Neural cell (in vitro differentiated cells): ENCODE results near the gene NCOR1. TPM values are rescaled to one million over a fixed set of nuclear protein-coding genes. Genes with fewer than 3 reads are reported as not detected.
"Not testable (repeated sequence)": the region's sequence is repeated elsewhere in the genome, so short reads cannot be mapped to it uniquely, and the experiment has no call there.

Experiments used
- H2AFZ ChIP-seq: fragments of 200-600, 300-800 bp; sonication (generic), shearing (Covaris generic); 2 replicates; pipeline ENCODE4 v1.6.0; 2014; ENCODE audit warnings: low read depth, mild to moderate bottlenecking, antibody characterized with exemption, low read length, moderate library complexity
- H3F3A ChIP-seq: fragments of 200-600 bp; shearing (Covaris generic); 2 replicates; pipeline ENCODE4 v1.6.1; 2016; ENCODE audit warnings: mild to moderate bottlenecking, moderate library complexity, mixed read lengths, antibody characterized with exemption, low read length; ENCODE audit not compliant: insufficient read depth, poor library complexity, severe bottlenecking
- H3K27ac ChIP-seq: fragments of 200-600, 300-800 bp; sonication (generic), shearing (Covaris generic); 2 replicates; pipeline ENCODE4 v1.5.1; 2014; ENCODE audit warnings: mild to moderate bottlenecking, low read length, moderate library complexity
- H3K27me3 ChIP-seq: fragments of 300-800, 200-600 bp; sonication (generic), shearing (Covaris generic); 2 replicates; pipeline ENCODE4 v1.6.0; 2014; ENCODE audit warnings: mild to moderate bottlenecking, low read depth, low read length, moderate library complexity; ENCODE audit not compliant: insufficient read depth
- H3K36me3 ChIP-seq: fragments of 300-800, 200-600 bp; sonication (generic), shearing (Covaris generic); 2 replicates; pipeline ENCODE4 v1.5.1; 2014; ENCODE audit warnings: mild to moderate bottlenecking, antibody characterized with exemption, low read length, moderate library complexity; ENCODE audit not compliant: insufficient read depth
- H3K4me2 ChIP-seq: fragments of 300-800, 200-600 bp; sonication (generic), shearing (Covaris generic); 2 replicates; pipeline ENCODE4 v1.6.0; 2014; ENCODE audit warnings: mild to moderate bottlenecking, low read length
- H3K4me3 ChIP-seq: fragments of 300-800, 200-600 bp; sonication (generic), shearing (Covaris generic); 2 replicates; pipeline ENCODE4 v1.5.1; 2014; ENCODE audit warnings: mild to moderate bottlenecking, low read length, moderate library complexity
- H3K79me2 ChIP-seq: fragments of 200-600 bp; shearing (Covaris generic); replicated peaks from 2 replicates; pipeline ENCODE4 v1.6.0; 2014; ENCODE audit warnings: mild to moderate bottlenecking, low read length, moderate library complexity; ENCODE audit not compliant: insufficient read depth
- H3K9ac ChIP-seq: fragments of 300-800, 200-600 bp; sonication (generic), shearing (Covaris generic); 2 replicates; pipeline ENCODE4 v1.6.1; 2016; ENCODE audit warnings: mild to moderate bottlenecking, low read length, mixed read lengths
- H3K9me2 ChIP-seq: fragments of 200-600 bp; shearing (Covaris generic); 2 replicates; pipeline ENCODE4 v1.6.1; 2016; ENCODE audit warnings: mild to moderate bottlenecking, low read length, mixed read lengths; ENCODE audit not compliant: insufficient read depth
- H3K9me3 ChIP-seq: fragments of 200-600, 300-800 bp; sonication (generic), shearing (Covaris generic); 2 replicates; pipeline ENCODE4 v1.6.1; 2016; ENCODE audit warnings: mild to moderate bottlenecking, mixed run types, low read length, moderate library complexity, mixed read lengths
- H4K20me1 ChIP-seq: fragments of 200-600 bp; shearing (Covaris generic); 2 replicates; pipeline ENCODE4 v1.6.1; 2016; ENCODE audit warnings: mild to moderate bottlenecking, mixed run types; ENCODE audit not compliant: insufficient read depth
- EP300 ChIP-seq: fragments of 450-650 bp; conservative IDR thresholded peaks from 2 replicates; pipeline ENCODE4 v1.6.1; 2014; ENCODE audit warnings: antibody characterized with exemption, mild to moderate bottlenecking, moderate library complexity; ENCODE audit not compliant: poor library complexity, severe bottlenecking
- EZH2 ChIP-seq: fragments of 200-600, 300-800 bp; shearing (Covaris generic), sonication (generic); IDR thresholded peaks from 2 replicates; pipeline ENCODE4 v1.6.1; 2014; ENCODE audit warnings: antibody characterized with exemption, low read length, borderline replicate concordance, mild to moderate bottlenecking; ENCODE audit not compliant: insufficient read depth, poor library complexity, severe bottlenecking
- MXI1 ChIP-seq: fragments of 450-650 bp; conservative IDR thresholded peaks from 2 replicates; pipeline ENCODE4 v1.6.1; 2014; ENCODE audit warnings: antibody characterized with exemption, mild to moderate bottlenecking; ENCODE audit not compliant: poor library complexity, severe bottlenecking
- POLR2AphosphoS5 ChIP-seq: IDR thresholded peaks from 2 replicates; pipeline ENCODE4 v1.6.1; 2012
- RAD21 ChIP-seq: fragments of 450-650 bp; conservative IDR thresholded peaks from 2 replicates; pipeline ENCODE4 v1.6.1; 2014; ENCODE audit warnings: antibody characterized with exemption, mild to moderate bottlenecking, moderate library complexity
- SMC3 ChIP-seq: fragments of 450-650 bp; conservative IDR thresholded peaks from 2 replicates; pipeline ENCODE4 v1.6.1; 2014; ENCODE audit warnings: antibody characterized with exemption, mild to moderate bottlenecking, moderate library complexity; ENCODE audit not compliant: poor library complexity
- TAF1 ChIP-seq: IDR thresholded peaks from 2 replicates; pipeline ENCODE4 v1.6.1; 2012; ENCODE audit warnings: low read depth
- polyA plus RNA-seq: library from polyadenylated mRNA; depleted of rRNA; stranded (reverse); fragments of >200 nt; gene quantifications from 2 replicates; pipeline ENCODE4 v1.2.3, GENCODE V29; 2014
- TF ChIP-seq, protein P1 (sequence below): fragments of 450-650 bp; IDR thresholded peaks from 2 replicates; pipeline ENCODE4 v1.5.1; 2014; ENCODE audit warnings: antibody characterized with exemption, mild to moderate bottlenecking, moderate library complexity; ENCODE audit not compliant: poor library complexity, severe bottlenecking
- TF ChIP-seq, protein P2 (sequence below): IDR thresholded peaks from 2 replicates; pipeline ENCODE4 v1.6.1; 2012; ENCODE audit warnings: borderline replicate concordance

The NCOR1 gene
- polyA plus RNA-seq, 1 donor from 2014 or later, result 26.9 TPM

DNA sequence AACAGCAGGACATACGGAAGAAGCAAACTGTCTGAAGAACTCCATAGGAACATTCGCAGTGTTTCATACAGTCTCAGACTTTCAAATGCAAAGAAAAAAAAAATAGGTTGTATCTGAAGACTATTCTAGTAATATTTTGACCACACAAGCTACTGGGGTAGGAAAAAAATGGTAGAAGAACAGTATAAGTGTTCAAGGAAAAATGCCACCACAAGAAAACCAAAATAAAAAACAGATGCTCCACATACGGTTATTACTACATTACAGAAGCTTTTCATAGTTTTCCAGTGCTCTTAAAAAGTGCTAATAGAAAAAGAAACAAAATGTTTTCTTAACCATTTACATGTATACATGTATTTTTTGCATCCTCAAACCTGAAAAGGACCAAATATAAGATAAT lies 3.7 kb downstream of the NCOR1 start:
- no peak overlapping the region for H3K27ac ChIP-seq
- H3K36me3 ChIP-seq, result no peaks in the 10 kb centered on the region
- TF ChIP-seq EZH2 (no peak), MXI1 (no peak), POLR2AphosphoS5 (no peak), RAD21 (no peak), TAF1 (no peak), EP300 (no peak), SMC3 (no peak)
- TF ChIP-seq, protein P1, sequence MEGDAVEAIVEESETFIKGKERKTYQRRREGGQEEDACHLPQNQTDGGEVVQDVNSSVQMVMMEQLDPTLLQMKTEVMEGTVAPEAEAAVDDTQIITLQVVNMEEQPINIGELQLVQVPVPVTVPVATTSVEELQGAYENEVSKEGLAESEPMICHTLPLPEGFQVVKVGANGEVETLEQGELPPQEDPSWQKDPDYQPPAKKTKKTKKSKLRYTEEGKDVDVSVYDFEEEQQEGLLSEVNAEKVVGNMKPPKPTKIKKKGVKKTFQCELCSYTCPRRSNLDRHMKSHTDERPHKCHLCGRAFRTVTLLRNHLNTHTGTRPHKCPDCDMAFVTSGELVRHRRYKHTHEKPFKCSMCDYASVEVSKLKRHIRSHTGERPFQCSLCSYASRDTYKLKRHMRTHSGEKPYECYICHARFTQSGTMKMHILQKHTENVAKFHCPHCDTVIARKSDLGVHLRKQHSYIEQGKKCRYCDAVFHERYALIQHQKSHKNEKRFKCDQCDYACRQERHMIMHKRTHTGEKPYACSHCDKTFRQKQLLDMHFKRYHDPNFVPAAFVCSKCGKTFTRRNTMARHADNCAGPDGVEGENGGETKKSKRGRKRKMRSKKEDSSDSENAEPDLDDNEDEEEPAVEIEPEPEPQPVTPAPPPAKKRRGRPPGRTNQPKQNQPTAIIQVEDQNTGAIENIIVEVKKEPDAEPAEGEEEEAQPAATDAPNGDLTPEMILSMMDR, result no peak
- TF ChIP-seq, protein P2, sequence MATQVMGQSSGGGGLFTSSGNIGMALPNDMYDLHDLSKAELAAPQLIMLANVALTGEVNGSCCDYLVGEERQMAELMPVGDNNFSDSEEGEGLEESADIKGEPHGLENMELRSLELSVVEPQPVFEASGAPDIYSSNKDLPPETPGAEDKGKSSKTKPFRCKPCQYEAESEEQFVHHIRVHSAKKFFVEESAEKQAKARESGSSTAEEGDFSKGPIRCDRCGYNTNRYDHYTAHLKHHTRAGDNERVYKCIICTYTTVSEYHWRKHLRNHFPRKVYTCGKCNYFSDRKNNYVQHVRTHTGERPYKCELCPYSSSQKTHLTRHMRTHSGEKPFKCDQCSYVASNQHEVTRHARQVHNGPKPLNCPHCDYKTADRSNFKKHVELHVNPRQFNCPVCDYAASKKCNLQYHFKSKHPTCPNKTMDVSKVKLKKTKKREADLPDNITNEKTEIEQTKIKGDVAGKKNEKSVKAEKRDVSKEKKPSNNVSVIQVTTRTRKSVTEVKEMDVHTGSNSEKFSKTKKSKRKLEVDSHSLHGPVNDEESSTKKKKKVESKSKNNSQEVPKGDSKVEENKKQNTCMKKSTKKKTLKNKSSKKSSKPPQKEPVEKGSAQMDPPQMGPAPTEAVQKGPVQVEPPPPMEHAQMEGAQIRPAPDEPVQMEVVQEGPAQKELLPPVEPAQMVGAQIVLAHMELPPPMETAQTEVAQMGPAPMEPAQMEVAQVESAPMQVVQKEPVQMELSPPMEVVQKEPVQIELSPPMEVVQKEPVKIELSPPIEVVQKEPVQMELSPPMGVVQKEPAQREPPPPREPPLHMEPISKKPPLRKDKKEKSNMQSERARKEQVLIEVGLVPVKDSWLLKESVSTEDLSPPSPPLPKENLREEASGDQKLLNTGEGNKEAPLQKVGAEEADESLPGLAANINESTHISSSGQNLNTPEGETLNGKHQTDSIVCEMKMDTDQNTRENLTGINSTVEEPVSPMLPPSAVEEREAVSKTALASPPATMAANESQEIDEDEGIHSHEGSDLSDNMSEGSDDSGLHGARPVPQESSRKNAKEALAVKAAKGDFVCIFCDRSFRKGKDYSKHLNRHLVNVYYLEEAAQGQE, result no peak
- H3K4me3 ChIP-seq, result no peak overlapping the region
- peaks cover 64% of the 10 kb centered on the region for H3K79me2 ChIP-seq
- H3K9me2 ChIP-seq, result no peaks in the 10 kb centered on the region
- no peak overlapping the region for H3K4me2 ChIP-seq
- H3K9me3 ChIP-seq, result no peaks in the 10 kb centered on the region
- H3K9ac ChIP-seq, result no peak overlapping the region
- no peaks in the 10 kb centered on the region for H3K27me3 ChIP-seq
- no peaks in the 10 kb centered on the region for H4K20me1 ChIP-seq
- no peak overlapping the region for H2AFZ ChIP-seq
- H3F3A ChIP-seq, result peaks cover 5% of the 10 kb centered on the region

DNA sequence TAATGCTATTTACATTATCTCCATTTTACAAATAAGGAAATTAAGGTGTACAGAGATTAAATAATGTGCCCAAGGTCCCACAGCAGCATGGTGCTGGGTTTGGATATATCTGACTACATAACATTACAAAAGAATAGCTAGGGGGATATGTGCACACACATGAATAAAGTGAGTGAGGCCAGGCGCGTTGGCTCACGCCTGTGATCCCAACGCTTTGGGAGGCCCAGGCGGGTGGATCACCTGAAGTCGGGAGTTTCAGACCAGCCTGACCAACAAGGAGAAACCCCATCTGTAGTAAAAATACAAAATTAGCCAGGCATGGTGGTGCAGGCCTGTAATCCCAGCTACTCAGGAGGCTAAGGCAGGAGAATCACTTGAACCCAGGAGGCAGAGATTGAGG lies 10.6 kb downstream of the NCOR1 start:
- not testable (repeated sequence) for H3K9me2 ChIP-seq, H2AFZ ChIP-seq, H3K36me3 ChIP-seq, H4K20me1 ChIP-seq, H3F3A ChIP-seq, H3K9ac ChIP-seq, H3K27me3 ChIP-seq, H3K4me3 ChIP-seq, H3K4me2 ChIP-seq, H3K27ac ChIP-seq, H3K9me3 ChIP-seq
- H3K79me2 ChIP-seq, result peaks cover 68% of the 10 kb centered on the region

DNA sequence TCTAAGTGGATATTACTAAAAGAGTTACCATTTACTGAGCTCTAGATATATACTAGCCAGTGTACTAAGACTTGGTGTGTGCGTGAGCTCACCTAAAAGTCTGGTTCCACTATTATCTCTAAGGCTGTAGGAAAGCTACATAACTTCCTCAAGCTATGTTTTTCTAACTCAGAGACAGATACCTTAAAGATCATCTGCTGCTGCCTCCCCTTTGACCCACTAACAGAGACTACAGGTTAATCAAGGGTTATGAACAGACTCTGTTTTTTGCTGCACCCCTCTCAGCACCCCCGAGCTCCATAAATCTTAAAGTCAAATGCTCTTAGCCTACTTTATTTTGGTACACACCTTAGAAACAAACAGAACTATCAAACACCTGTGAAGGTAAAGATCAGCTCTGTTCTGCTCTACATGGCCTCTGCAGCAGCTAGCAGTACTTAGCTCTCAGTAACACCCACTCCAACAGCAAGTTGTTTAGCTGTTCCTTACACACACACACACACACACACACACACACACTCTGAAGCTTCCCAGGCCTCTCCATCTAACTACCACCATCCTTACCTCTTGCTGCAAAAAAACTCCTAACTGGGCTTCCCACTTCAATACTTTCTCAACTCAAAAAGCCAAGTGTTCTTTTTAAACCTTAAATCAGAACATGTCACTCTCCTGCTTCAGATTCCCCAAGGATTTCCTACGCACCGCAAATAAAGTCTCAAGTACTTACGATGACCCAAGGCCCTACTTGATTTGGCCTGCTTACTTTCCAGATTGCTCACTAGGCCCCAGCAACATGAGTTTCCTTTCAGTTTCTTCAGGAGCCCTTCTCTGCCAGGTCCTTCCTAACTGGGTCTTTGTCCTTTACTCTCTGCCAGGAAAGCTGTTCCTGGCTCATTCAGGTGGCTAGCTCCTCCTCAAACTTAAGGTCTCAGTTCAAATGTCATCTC lies 12.5 kb downstream of the NCOR1 start:
- H3K9me2 ChIP-seq, H3K27me3 ChIP-seq, H3K27ac ChIP-seq, H2AFZ ChIP-seq, H3K4me2 ChIP-seq, H4K20me1 ChIP-seq, H3K36me3 ChIP-seq, H3F3A ChIP-seq, H3K9me3 ChIP-seq, H3K9ac ChIP-seq, H3K4me3 ChIP-seq: not testable (repeated sequence)
- peaks cover 65% of the 10 kb centered on the region for H3K79me2 ChIP-seq

DNA sequence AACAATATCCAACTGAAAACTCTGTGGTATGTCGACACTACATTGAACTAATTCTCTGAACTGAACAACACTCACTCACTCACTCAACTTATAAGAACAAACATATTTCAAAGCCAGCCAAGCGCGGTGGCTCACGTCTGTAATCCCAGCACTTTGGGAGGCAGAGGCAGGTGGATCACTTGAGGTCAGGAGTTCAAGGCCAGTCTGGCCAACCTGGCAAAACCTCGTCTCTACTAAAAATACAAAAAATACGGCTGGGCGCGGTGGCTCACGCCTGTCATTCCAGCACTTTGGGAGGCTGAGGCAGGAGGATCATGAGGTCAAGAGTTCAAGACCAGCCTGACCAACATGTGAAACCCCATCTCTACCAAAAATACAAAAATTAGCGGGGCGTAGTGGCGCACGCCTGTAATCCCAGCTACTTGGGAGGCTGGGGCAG lies 13.6 kb downstream of the NCOR1 start:
- H3K9me2 ChIP-seq, H2AFZ ChIP-seq, H3K36me3 ChIP-seq, H3K9me3 ChIP-seq, H3K27ac ChIP-seq, H3K4me3 ChIP-seq, H3K4me2 ChIP-seq, H4K20me1 ChIP-seq, H3K9ac ChIP-seq, H3F3A ChIP-seq, H3K27me3 ChIP-seq: not testable (repeated sequence)
- peaks cover 63% of the 10 kb centered on the region for H3K79me2 ChIP-seq
